HG03066 (cell line): Measurements from ENCODE around the gene WRAP73.

Experiments
- ATAC-seq: cut with Tn5 transposase; IDR thresholded peaks from one replicate; pipeline ENCODE4 v1.9.1; 2021; ENCODE audit warnings: low read depth; ENCODE audit not compliant: unreplicated experiment

Gene WRAP73

GRCh38 chr1:3617806-3618345 is 32.0 kb downstream of the WRAP73 start:
- ATAC-seq = no peak

- no peak for ATAC-seq
Observed at GRCh38 chr1:3616861-3617260, 33.0 kb downstream of the WRAP73 start.

GRCh38 chr1:3614755-3615742 is 34.9 kb downstream of the WRAP73 start:
- ATAC-seq = no peak

- ATAC-seq = no peak
Observed at GRCh38 chr1:3612123-3612522, 37.8 kb downstream of the WRAP73 start.

GRCh38 chr1:3611170-3612019 is 38.5 kb downstream of the WRAP73 start, which contains the start of gene MEGF6:
Gene MEGF6 (minus strand): TSS chr1:3611508. CDS start chr1:3611268, 240 bp downstream.
- ATAC-seq = no peak

- ATAC-seq = no peak
Observed at GRCh38 chr1:3610527-3611169, 39.3 kb downstream of the WRAP73 start.

GRCh38 chr1:3609769-3610526 is 40.0 kb downstream of the WRAP73 start:
- ATAC-seq = no peak

- no peak for ATAC-seq
Observed at GRCh38 chr1:3609016-3609768, 40.7 kb downstream of the WRAP73 start.

GRCh38 chr1:3608154-3608553 is 41.7 kb downstream of the WRAP73 start:
- no peak for ATAC-seq

- no peak for ATAC-seq
Observed at GRCh38 chr1:3607703-3608065, 42.2 kb downstream of the WRAP73 start.

- no peak for ATAC-seq
Observed at GRCh38 chr1:3606779-3607702, 42.9 kb downstream of the WRAP73 start.

GRCh38 chr1:3604997-3605823 is 44.7 kb downstream of the WRAP73 start:
- no peak for ATAC-seq

GRCh38 chr1:3604468-3604974 is 45.4 kb downstream of the WRAP73 start:
- ATAC-seq = no peak

- no peak for ATAC-seq
Observed at GRCh38 chr1:3603571-3604467, 46.1 kb downstream of the WRAP73 start.

- no peak for ATAC-seq
Observed at GRCh38 chr1:3603156-3603555, 46.7 kb downstream of the WRAP73 start.

GRCh38 chr1:3602375-3602774 is 47.5 kb downstream of the WRAP73 start:
- ATAC-seq = no peak
